GM18511 (cell line): Measurements from ENCODE around the gene IFIT1B.
"Not testable (repeated sequence)": the region's sequence is repeated elsewhere in the genome, so short reads cannot be mapped to it uniquely, and the experiment has no call there.

Experiments
- ATAC-seq: cut with Tn5 transposase; IDR thresholded peaks from one replicate; pipeline ENCODE4 v1.9.1; 2021; ENCODE audit warnings: mild to moderate bottlenecking, moderate library complexity; ENCODE audit not compliant: unreplicated experiment

The IFIT1B gene

GRCh38 chr10:89409282-89409681 is 31.4 kb downstream of the IFIT1B start:
- ATAC-seq = not testable (repeated sequence)

GRCh38 chr10:89410551-89410950 is 32.7 kb downstream of the IFIT1B start:
- ATAC-seq = not testable (repeated sequence)

- ATAC-seq = not testable (repeated sequence)
These were observed 33.3 kb downstream of the IFIT1B start for GRCh38 chr10:89411135-89411534.

GRCh38 chr10:89412276-89412675 is 34.4 kb downstream of the IFIT1B start:
- not testable (repeated sequence) for ATAC-seq

- ATAC-seq = no peak
These were observed 35.6 kb downstream of the IFIT1B start for GRCh38 chr10:89413398-89413912.

- peak; percentile 84 for ATAC-seq
These were observed 36.5 kb downstream of the IFIT1B start, which contains the start of gene IFIT5 for GRCh38 chr10:89414146-89414878. Gene IFIT5, plus strand, starts transcription at chr10:89414568. Its CDS starts 231 bp downstream, at chr10:89414799.

GRCh38 chr10:89414879-89415821 is 37.3 kb downstream of the IFIT1B start:
- peak; percentile 38 for ATAC-seq

- no peak for ATAC-seq
These were observed 38.6 kb downstream of the IFIT1B start for GRCh38 chr10:89416465-89416864.

- no peak for ATAC-seq
These were observed 41.7 kb downstream of the IFIT1B start for GRCh38 chr10:89419548-89419947.

GRCh38 chr10:89421018-89421476 is 43.2 kb downstream of the IFIT1B start:
- no peak for ATAC-seq

- ATAC-seq = no peak
These were observed 47.1 kb downstream of the IFIT1B start for GRCh38 chr10:89425000-89425399.

GRCh38 chr10:89426230-89426868 is 48.5 kb downstream of the IFIT1B start:
- ATAC-seq = no peak

GRCh38 chr10:89427629-89428028 is 49.8 kb downstream of the IFIT1B start:
- ATAC-seq = no peak

- no peak for ATAC-seq
These were observed 51.0 kb downstream of the IFIT1B start for GRCh38 chr10:89428877-89429276.

- ATAC-seq = no peak
These were observed 54.1 kb downstream of the IFIT1B start for GRCh38 chr10:89431977-89432376.
